Occipital lobe (tissue), 2 donors: ENCODE results near the gene NFATC2. TPM values are rescaled to one million over a fixed set of nuclear protein-coding genes. Genes with fewer than 3 reads are reported as not detected.
"Not testable (repeated sequence)": the region's sequence is repeated elsewhere in the genome, so short reads cannot be mapped to it uniquely, and the experiment has no call there.

ENCODE experiments used
- DNase-seq: peaks from one replicate; lab custom pipeline; 2025; lab: John Stamatoyannopoulos, UW
- total RNA-seq: library from RNA; depleted of rRNA; stranded (reverse); fragments of >200 nt; gene quantifications from one replicate; pipeline ENCODE4 v1.2.3, GENCODE V29; 2014

Gene NFATC2
- total RNA-seq, 1 donor from 2014 or later: 0.47 TPM

GRCh38 chr20:51356871-51357270, 185.6 kb downstream of the NFATC2 start:
- DNase-seq: no peak

DNA sequence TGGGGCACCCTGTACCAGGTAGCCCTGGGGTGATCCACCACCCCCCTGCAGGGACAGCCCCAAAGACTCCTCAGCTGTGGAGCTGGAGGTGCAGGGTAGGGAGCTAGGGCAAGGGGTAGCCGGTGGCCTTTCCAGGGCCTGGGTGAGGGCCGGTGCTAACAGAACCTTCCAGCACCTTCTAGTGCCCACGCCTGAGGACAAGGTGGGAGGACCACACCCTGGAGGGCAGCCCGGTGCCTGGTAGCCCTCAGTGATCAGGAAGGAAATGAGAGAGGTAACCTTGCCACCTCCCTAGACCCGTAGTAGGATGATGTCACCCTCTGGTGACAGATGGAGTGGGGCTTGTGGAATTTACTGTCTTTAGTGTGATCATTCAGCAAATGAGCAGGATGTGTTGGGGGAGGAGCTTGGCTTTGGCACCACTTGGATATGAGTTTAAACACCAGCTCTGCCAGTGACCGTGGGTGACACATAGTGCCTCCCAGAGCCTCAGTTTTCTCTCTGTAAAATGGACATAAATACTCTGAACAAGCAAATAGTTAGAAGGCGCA, 187.7 kb downstream of the NFATC2 start:
- no peak for DNase-seq

GRCh38 chr20:51354191-51354768, 188.2 kb downstream of the NFATC2 start:
- DNase-seq: no peak

DNA sequence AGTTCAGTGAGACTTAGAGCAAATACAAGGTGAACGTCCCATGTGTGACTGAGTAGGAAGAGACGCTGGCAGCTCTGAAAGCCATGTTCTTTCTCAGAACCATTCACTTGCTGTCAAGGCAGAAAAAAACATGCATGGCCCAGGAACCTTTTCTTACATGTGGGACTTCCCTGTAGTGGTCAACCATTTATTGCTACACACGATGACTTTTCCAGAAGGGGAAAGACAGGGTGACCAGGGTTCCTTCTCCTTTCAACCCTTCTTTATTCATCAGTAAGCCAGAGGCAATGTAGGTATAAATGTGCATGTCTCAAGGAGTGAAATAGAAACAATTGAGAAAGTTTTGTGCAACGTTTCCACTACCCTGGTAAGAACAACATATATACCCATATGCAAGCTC, 189.0 kb downstream of the NFATC2 start:
- DNase-seq: no peak

DNA sequence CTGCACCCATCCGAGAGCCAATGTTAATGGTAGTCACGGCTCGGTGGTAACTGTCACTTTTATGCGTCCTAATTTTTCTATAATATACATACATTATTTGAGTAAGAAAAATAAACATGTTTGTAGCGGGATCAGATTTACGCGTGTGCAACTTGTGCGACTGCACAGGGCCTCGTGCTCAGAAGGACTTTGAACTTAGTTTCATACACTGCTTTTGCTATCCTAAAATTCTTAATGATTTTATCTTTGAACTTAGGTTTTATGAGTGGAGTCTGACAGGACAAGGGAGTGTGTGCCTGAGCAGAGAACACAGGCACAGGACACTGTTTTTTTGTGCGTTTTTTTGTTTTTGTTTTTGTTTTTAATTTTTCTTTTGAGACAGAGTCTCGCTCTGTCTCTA, 189.7 kb downstream of the NFATC2 start:
- no peak for DNase-seq

- DNase-seq: no peak
These were observed 191.4 kb downstream of the NFATC2 start for GRCh38 chr20:51350941-51351631.

- no peak for DNase-seq
These were observed 193.6 kb downstream of the NFATC2 start for GRCh38 chr20:51348876-51349275.

DNA sequence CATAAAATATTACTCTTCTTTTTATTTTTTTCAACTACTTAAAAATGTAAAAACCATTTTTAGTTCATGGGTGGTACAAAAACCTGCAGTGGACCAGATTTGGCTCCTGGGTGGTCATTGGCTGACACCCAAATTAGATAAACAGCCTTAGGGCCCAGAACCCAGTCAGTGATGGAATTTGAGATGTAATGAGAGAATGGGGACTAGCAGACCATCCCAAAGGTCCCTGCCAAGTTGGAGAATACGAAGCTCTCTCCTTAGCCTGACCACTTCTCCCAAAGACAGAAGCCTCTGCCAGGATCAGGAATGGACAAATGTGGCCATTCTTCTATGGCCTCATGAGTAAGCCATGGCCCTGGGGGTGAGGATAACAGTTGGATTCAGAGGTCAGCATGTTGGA, 194.7 kb downstream of the NFATC2 start:
- DNase-seq: no peak

- DNase-seq: no peak
These were observed 195.6 kb downstream of the NFATC2 start for GRCh38 chr20:51346686-51347485.

DNA sequence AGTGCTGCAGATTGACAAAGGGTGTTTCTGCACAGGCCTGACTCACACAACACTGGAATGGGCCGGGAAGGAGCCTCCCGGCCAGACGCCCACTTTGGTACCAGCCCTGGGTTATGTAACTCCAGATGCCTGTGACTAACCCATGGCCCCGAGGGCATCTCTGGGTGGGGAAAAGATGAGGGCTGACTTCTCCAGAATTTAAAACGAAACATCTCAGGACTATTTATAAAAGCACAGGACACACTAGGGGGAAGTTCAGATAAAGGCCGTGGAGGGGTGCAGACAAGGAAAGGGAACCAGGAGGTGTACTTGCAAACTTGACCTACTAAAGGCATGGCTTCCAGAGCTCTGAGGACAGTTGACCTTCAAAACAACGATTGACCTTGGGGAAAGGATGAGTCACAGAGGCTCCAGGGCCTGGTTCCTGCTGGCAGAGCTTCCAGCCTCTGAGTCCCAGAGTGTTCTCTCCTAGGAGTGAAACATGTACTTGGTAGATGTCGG, 196.9 kb downstream of the NFATC2 start:
- DNase-seq: no peak

DNA sequence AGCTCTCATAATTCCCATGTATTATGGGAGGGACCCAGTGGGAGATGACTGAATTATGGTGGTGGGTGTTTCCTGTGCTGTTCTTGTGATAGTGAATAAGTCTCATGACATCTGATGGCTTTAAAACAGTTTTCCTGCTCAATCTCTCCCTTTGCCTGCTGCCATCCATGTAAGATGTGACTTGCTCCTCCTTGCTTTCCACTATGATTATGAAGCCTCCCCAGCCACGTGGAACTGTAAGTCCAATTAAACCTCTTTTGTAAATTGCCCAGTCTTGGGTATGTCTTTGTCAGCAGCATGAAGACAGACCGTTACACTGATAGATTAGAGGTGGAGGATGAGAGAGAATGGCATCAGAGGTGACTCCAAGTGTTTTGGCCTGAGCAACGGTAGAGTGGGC, 198.7 kb downstream of the NFATC2 start:
- not testable (repeated sequence) for DNase-seq

- no peak for DNase-seq
These were observed 199.8 kb downstream of the NFATC2 start for GRCh38 chr20:51342510-51343236.

DNA sequence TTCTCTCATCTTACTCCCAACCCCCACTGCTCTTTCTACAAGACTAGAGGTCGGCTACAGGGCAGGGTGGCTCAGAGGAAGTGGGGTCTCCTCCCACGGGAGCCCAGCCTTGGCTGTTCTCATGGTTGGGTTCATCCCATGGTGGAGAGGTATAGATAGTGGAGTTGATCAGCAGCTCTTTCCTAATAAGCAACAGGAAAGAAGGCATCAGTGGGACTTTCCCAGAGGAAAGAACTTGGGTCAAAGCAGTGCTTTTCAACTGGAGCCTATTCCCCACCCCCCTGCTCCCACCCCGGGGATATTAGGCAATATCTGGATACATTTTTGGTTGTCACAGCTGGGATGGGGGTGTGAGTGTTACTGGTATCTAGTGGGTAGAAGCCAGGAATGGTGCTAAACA, 200.9 kb downstream of the NFATC2 start:
- DNase-seq: no peak

DNA sequence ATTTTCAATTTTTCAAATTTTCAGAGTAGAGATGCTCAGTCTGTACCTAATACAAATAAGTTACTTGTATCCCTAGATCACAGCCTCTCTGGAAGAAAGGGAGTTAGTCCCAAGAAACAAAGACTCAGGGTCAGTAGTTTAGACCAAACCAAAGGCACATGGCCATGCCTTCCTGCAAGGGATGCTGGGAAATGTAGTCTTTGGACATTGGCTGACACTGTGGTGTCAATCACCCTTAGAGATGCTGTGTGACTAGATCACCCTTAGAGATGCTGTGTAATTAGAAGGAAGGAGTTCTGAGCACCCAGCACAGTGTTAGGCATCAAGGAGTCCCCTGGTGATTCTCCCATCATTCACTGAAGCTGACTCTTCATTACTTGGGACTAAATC, 202.1 kb downstream of the NFATC2 start:
- no peak for DNase-seq

GRCh38 chr20:51339721-51340450, 202.6 kb downstream of the NFATC2 start:
- DNase-seq: no peak

- DNase-seq: no peak
These were observed 203.7 kb downstream of the NFATC2 start for GRCh38 chr20:51338692-51339440.

DNA sequence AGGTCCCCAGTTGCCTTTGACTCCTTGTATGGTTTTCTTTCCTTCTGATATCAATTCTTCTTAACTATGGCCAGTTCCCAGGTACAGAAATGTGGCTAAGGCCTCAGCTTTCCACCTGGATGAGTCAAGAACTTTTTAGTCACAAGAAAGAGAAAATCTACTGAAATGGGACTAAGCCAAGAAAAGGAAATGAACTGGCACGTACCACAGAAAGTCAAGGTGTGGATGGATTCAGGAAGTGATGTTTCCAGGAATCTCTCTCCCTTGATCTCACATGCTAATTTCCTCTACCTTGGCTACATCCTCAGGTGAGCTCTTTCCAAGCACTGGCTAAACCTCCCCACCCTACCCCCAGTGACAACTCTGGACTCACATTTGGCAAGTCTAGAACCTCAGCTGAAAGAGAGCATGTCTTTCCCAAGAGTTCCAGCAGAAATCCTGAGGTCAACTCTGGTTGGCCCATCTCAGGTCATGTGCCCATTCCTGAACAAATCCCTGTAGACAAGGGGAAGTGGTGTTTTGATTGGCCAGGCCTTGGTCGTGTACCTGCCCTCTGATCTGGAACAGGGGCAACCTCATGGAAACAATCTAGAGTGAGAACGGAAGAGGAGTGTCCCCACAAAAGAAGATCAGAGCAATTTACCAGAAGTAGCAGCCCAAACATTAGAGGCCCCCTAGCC, 205.3 kb downstream of the NFATC2 start:
- DNase-seq: no peak
